Measurements from ENCODE around the gene RENBP. TPM values are rescaled to one million over a fixed set of nuclear protein-coding genes. Genes with fewer than 3 reads are reported as not detected.

RENBP gene
- polyA plus RNA-seq, 3 donors: 2.7 to 125 (median 3.8) TPM

DNA sequence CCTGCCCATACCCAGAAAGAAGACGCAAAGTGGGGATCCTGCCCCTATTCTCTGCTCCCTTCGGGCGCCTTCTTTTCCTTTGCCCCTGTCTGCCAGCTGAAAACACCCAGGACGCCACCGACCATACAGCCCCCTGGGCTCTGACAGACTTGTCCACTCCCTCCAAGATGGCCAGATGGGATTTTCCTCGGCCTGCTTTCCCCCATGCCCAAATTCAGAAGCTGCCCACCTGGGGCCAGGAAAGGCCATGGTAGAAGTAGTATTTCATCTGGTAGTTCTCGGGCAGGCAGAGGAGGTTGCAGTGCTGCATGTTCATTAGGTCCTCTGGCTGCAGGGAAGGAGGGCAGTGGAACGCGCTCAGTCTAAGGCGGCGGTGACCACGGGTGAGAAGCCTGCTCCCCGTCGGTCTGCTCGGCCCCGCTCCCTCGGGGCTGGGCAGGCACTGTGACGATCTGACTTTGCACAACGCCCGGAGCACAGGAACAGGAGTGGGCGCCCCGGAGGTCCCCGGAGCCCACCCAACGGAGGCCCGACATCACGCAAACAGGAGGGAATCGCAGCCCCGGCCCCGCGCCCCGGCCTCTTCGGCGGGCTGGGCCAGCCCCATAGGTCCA, 10.2 kb downstream of the RENBP start:
- peaks cover 26 to 31% of the 10 kb centered on the region in 2 donors for H3K4me1 ChIP-seq (ENCODE audit: control insufficient read depth in 1 of 2, insufficient read depth in 2 of 2, low read length in 2 of 2)
- Mint-ChIP-seq H3K4me3 (peak overlapping the region; percentile 79 to 88), H3K36me3 (peaks cover 24 to 45% of the 10 kb centered on the region in 2 donors), H3K4me1 (peaks cover 19% of the 10 kb centered on the region), H3K9me3 (peaks cover 0 to 14% (median 2%) of the 10 kb centered on the region in 7 donors), H3K27me3 (ENCODE audit: low read depth in 3 of 3) (peaks cover 0 to 50% (median 2%) of the 10 kb centered on the region in 3 donors), H3K27ac (peak overlapping the region; percentile 11 to 84 (median 61))
- peaks cover 0 to 3% of the 10 kb centered on the region in 2 donors for H3K27me3 ChIP-seq (ENCODE audit: control insufficient read depth in 2 of 2, insufficient read depth in 2 of 2, low read length in 2 of 2)
- peaks cover 41% of the 10 kb centered on the region for H3K79me2 ChIP-seq (ENCODE audit: insufficient read depth, low read length)
- intact Hi-C loops (cut with micrococcal nuclease): no loop called here
- peak overlapping the region; percentile 46 for H2AFZ ChIP-seq (ENCODE audit: insufficient read depth, low read depth, low read length, poor library complexity, severe bottlenecking)
- H3K9ac ChIP-seq (ENCODE audit: insufficient read depth, low read length, poor library complexity, severe bottlenecking): peak overlapping the region; percentile 45
- H3K36me3 ChIP-seq (replicated peaks in 1 of 2; ENCODE audit: control insufficient read depth in 1 of 2, insufficient read depth in 2 of 2, low read length in 2 of 2): peaks cover 36 to 47% of the 10 kb centered on the region in 2 donors
- peak overlapping the region in 1 of 2 donors; percentile 48 for H3K27ac ChIP-seq (ENCODE audit: low read depth in 1 of 2, low read length in 2 of 2)
- no peaks in the 10 kb centered on the region for H3K9me3 ChIP-seq (replicated peaks in 1 of 2; ENCODE audit: control insufficient read depth in 1 of 2, insufficient read depth in 1 of 2, low read length in 2 of 2)
- peaks cover 74% of the 10 kb centered on the region for H4K20me1 ChIP-seq (ENCODE audit: insufficient read depth, low read length)
- peak overlapping the region; percentile 65 to 85 (median 66) for H3K4me3 ChIP-seq (replicated peaks in 1 of 3; ENCODE audit: low read depth in 2 of 3, low read length in 3 of 3)
- 0% methylated on average over 27 of the region's 33 CpGs for WGBS (ENCODE audit: insufficient coverage)
- DNase-seq: no peak
- no peak for TF ChIP-seq CTCF (IDR thresholded peaks at IDR 0.05)
- H3K4me2 ChIP-seq (replicated peaks; ENCODE audit: extremely low read depth, low read length, poor library complexity, severe bottlenecking): peak overlapping the region; percentile 94

GRCh38 chrX:153933748-153934147, 10.7 kb downstream of the RENBP start:
- peaks cover 0 to 47% (median 2%) of the 10 kb centered on the region in 3 donors for H3K27me3 Mint-ChIP-seq (ENCODE audit: low read depth in 3 of 3)
- Histone ChIP-seq H3K9me3 (replicated peaks in 1 of 2; ENCODE audit: control insufficient read depth in 1 of 2, insufficient read depth in 1 of 2, low read length in 2 of 2) (no peaks in the 10 kb centered on the region), H3K27ac (ENCODE audit: low read depth in 1 of 2, low read length in 2 of 2) (peak overlapping the region in 1 of 2 donors; percentile 48), H3K4me3 (replicated peaks in 1 of 3; ENCODE audit: low read depth in 2 of 3, low read length in 3 of 3) (peak overlapping the region in 2 of 3 experiments; percentile 66 to 85), H3K27me3 (ENCODE audit: control insufficient read depth in 2 of 2, insufficient read depth in 2 of 2, low read length in 2 of 2) (peaks cover 0 to 3% of the 10 kb centered on the region in 2 donors), H3K79me2 (ENCODE audit: insufficient read depth, low read length) (peaks cover 41% of the 10 kb centered on the region), H3K36me3 (replicated peaks in 1 of 2; ENCODE audit: control insufficient read depth in 1 of 2, insufficient read depth in 2 of 2, low read length in 2 of 2) (peaks cover 34 to 43% of the 10 kb centered on the region in 2 donors), H3K4me2 (replicated peaks; ENCODE audit: extremely low read depth, low read length, poor library complexity, severe bottlenecking) (peak overlapping the region; percentile 94), H4K20me1 (ENCODE audit: insufficient read depth, low read length) (peaks cover 75% of the 10 kb centered on the region), H3K4me1 (ENCODE audit: control insufficient read depth in 1 of 2, insufficient read depth in 2 of 2, low read length in 2 of 2) (peaks cover 31 to 36% of the 10 kb centered on the region in 2 donors), H2AFZ (ENCODE audit: insufficient read depth, low read depth, low read length, poor library complexity, severe bottlenecking) (no peak overlapping the region), H3K9ac (ENCODE audit: insufficient read depth, low read length, poor library complexity, severe bottlenecking) (peak overlapping the region; percentile 45)
- H3K36me3 Mint-ChIP-seq: peaks cover 23 to 43% of the 10 kb centered on the region in 2 donors
- H3K4me3 Mint-ChIP-seq: peak overlapping the region; percentile 79 to 88
- WGBS (ENCODE audit: insufficient coverage): 75% methylated on average over 2 of the region's 7 CpGs
- peaks cover 23% of the 10 kb centered on the region for H3K4me1 Mint-ChIP-seq
- peak in 2 of 3 donors; percentile 12 to 28 for DNase-seq
- H3K9me3 Mint-ChIP-seq: peaks cover 0 to 14% (median 2%) of the 10 kb centered on the region in 7 donors
- no peak for TF ChIP-seq CTCF (IDR thresholded peaks at IDR 0.05)
- peak overlapping the region in 5 of 7 donors; percentile 11 to 84 (median 60) for H3K27ac Mint-ChIP-seq
- intact Hi-C loops (cut with micrococcal nuclease): no loop called here

All from CD14-positive monocyte (primary cell).